DND-41 (cell line): ENCODE data around the gene GNAT1.

Source experiments
- ATAC-seq: fragments of 200-7000 bp; cut with Tn5 transposase; 3 replicates; pipeline ENCODE4 v1.9.1; 2021; ENCODE audit warnings: low read depth; ENCODE audit not compliant: insufficient read depth
- DNase-seq: peaks from one replicate; pipeline ENCODE4 v3.0.0-alpha.2; 2020
- H2AFZ ChIP-seq: 2 replicates; pipeline ENCODE4 v1.6.0; 2012; ENCODE audit warnings: low read depth, low read length
- H3K27ac ChIP-seq: 2 replicates; pipeline ENCODE4 v1.5.1; 2012; ENCODE audit warnings: low read length, inconsistent platforms
- H3K27me3 ChIP-seq: fragments of 200-600 bp; sonication (generic); 2 replicates; pipeline ENCODE4 v1.6.0; 2012; ENCODE audit warnings: low read length, mild to moderate bottlenecking, inconsistent platforms; ENCODE audit not compliant: insufficient read depth, poor library complexity
- H3K36me3 ChIP-seq: 2 replicates; pipeline ENCODE4 v1.5.1; 2012; ENCODE audit warnings: low read length, inconsistent platforms; ENCODE audit not compliant: insufficient read depth
- H3K4me1 ChIP-seq: 2 replicates; pipeline ENCODE4 v1.5.1; 2012; ENCODE audit warnings: mild to moderate bottlenecking, low read length; ENCODE audit not compliant: insufficient read depth
- H3K4me2 ChIP-seq: 2 replicates; pipeline ENCODE4 v1.6.0; 2012; ENCODE audit warnings: mild to moderate bottlenecking, moderate library complexity, low read length, inconsistent platforms; ENCODE audit not compliant: insufficient read depth
- H3K4me3 ChIP-seq, 2 experiments: fragments of 200-600 bp in 1 of 2; shearing (Covaris generic) in 1 of 2; 2 replicates each; pipeline ENCODE4 v1.5.1; 2012 to 2016; ENCODE audit warnings: inconsistent platforms in 2 of 2, low read length in 2 of 2, mild to moderate bottlenecking in 2 of 2, low read depth in 1 of 2, moderate library complexity in 1 of 2
- H3K79me2 ChIP-seq: 2 replicates; pipeline ENCODE4 v1.6.0; 2012; ENCODE audit warnings: low read length, inconsistent platforms; ENCODE audit not compliant: insufficient read depth
- H3K9ac ChIP-seq: 2 replicates; pipeline ENCODE4 v1.6.0; 2012; ENCODE audit warnings: low read depth, mild to moderate bottlenecking, inconsistent platforms, low read length, moderate library complexity
- H3K9me3 ChIP-seq: 2 replicates; pipeline ENCODE4 v1.5.1; 2012; ENCODE audit warnings: low read length, moderate library complexity, mild to moderate bottlenecking, inconsistent platforms; ENCODE audit not compliant: insufficient read depth, severe bottlenecking
- H4K20me1 ChIP-seq: 2 replicates; pipeline ENCODE4 v1.6.0; 2012; ENCODE audit warnings: low read length; ENCODE audit not compliant: insufficient read depth
- EZH2 ChIP-seq: IDR thresholded peaks from 3 replicates; pipeline ENCODE4 v1.6.1; 2012; ENCODE audit warnings: borderline replicate concordance, low read depth, mild to moderate bottlenecking, moderate library complexity, low read length, inconsistent platforms; ENCODE audit not compliant: severe bottlenecking
- TF ChIP-seq, protein P1 (sequence below): IDR thresholded peaks from 2 replicates; pipeline ENCODE4 v1.5.1; 2012; ENCODE audit warnings: borderline replicate concordance, low read length, moderate library complexity, mild to moderate bottlenecking; ENCODE audit not compliant: poor library complexity, severe bottlenecking; ENCODE audit errors: extremely low read depth

The GNAT1 gene

DNA sequence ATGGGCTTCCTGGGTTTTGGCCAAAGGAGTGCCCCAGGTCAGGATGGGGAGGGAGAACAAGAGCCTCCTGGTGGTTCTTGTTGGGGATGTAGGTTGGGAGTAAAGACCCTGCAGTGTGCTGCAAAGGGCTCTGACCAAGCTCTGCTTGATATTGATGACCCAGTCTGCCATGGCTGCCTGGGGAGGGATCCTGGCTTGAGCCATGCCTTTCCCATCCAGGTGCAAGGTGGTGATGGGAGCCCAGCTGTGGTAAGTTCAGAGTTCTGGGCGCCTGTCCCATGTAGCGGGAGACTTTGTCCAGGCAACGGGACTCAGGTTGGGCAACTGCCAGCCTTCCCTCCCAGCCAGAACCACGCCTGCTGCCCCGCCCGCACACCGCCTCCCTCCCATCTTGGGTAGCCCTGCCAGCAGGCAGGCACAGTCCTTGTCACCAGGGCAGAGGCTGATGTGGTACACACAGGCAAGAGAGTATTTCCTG lies 47.2 kb downstream of the GNAT1 start:
- Histone ChIP-seq H3K27me3 (no peaks in the 10 kb centered on the region), H3K4me1 (peaks cover 48% of the 10 kb centered on the region), H2AFZ (no peak overlapping the region), H3K79me2 (peaks cover 80% of the 10 kb centered on the region), H4K20me1 (peaks cover 63% of the 10 kb centered on the region), H3K27ac (peak overlapping the region; percentile 89), H3K36me3 (peaks cover 50% of the 10 kb centered on the region), H3K9me3 (no peaks in the 10 kb centered on the region), H3K4me3 (peak overlapping the region; percentile 66 to 91; a peak in 3 of 4 replicates), H3K9ac (peak overlapping the region; percentile 79), H3K4me2 (peak overlapping the region; percentile 87)
- DNase-seq = no peak
- TF ChIP-seq EZH2 = no peak
- TF ChIP-seq, protein P1, sequence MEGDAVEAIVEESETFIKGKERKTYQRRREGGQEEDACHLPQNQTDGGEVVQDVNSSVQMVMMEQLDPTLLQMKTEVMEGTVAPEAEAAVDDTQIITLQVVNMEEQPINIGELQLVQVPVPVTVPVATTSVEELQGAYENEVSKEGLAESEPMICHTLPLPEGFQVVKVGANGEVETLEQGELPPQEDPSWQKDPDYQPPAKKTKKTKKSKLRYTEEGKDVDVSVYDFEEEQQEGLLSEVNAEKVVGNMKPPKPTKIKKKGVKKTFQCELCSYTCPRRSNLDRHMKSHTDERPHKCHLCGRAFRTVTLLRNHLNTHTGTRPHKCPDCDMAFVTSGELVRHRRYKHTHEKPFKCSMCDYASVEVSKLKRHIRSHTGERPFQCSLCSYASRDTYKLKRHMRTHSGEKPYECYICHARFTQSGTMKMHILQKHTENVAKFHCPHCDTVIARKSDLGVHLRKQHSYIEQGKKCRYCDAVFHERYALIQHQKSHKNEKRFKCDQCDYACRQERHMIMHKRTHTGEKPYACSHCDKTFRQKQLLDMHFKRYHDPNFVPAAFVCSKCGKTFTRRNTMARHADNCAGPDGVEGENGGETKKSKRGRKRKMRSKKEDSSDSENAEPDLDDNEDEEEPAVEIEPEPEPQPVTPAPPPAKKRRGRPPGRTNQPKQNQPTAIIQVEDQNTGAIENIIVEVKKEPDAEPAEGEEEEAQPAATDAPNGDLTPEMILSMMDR = no peak
- no peak for ATAC-seq

DNA sequence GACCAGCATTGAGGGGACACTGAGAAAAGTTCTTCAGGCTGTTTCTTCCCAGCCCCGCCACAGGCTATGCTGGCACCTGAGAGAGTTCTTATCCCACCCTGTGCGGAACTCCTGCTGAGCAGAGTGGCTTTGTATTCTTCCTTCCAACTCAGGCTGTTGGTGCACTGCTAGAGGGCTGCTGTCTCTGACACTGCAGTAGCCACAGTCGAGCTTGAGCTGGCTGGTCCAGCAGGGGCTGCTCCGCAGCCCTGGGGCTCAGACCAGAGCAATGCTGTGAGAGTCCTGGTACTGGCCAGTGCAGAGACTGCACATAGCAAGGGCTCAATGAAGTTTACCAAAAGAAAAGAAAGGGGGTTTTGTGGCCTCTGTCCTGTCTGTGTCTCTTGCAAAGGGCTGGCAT lies 48.2 kb downstream of the GNAT1 start:
- H3K79me2 ChIP-seq = peaks cover 88% of the 10 kb centered on the region
- peak overlapping the region; percentile 15; the same call in 1 of the 2 replicates for H3K27ac ChIP-seq

DNA sequence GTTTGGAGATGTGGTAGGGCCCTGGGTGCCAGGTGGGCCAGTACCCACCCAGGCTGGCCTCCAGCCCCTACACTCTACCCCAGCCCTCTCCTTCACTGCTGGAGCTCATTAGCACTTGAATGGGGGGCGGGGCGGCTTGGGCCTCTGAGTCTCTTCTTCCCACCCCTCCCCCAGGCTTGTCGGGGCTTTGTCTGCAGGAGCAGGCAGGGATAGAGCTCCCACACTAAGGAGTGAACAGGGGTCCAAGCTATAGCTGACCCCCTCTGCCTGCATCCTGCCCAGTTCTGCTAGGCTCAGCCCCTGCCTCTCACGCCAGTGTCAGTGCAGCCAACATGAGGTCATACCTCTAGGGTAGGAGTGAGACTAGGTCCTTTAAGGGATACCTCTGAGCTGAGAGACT lies 49.8 kb downstream of the GNAT1 start:
- Histone ChIP-seq H3K9ac (no peak overlapping the region), H3K27ac (no peak overlapping the region), H4K20me1 (peaks cover 83% of the 10 kb centered on the region), H3K4me2 (no peak overlapping the region), H3K4me3 (no peak overlapping the region), H3K4me1 (peaks cover 56% of the 10 kb centered on the region), H3K27me3 (no peaks in the 10 kb centered on the region), H3K36me3 (peaks cover 61% of the 10 kb centered on the region), H3K79me2 (peaks cover 97% of the 10 kb centered on the region), H2AFZ (no peak overlapping the region), H3K9me3 (no peaks in the 10 kb centered on the region)
- DNase-seq = no peak
- no peak for ATAC-seq
- TF ChIP-seq, protein P1 = no peak
- no peak for TF ChIP-seq EZH2

More for the DNA sequence above, 48.2 kb downstream of the GNAT1 start:
- no peaks in the 10 kb centered on the region for H3K9me3 ChIP-seq
- H4K20me1 ChIP-seq = peaks cover 71% of the 10 kb centered on the region
- H2AFZ ChIP-seq = no peak overlapping the region
- H3K4me2 ChIP-seq = peak overlapping the region; percentile 87
- no peak for ATAC-seq
- H3K36me3 ChIP-seq = peaks cover 57% of the 10 kb centered on the region
- TF ChIP-seq, protein P1 = no peak
- TF ChIP-seq EZH2 = no peak
- peaks cover 52% of the 10 kb centered on the region for H3K4me1 ChIP-seq
- no peak overlapping the region; a peak in 1 of 4 replicates for H3K4me3 ChIP-seq
- no peaks in the 10 kb centered on the region for H3K27me3 ChIP-seq
- H3K9ac ChIP-seq = peak overlapping the region; percentile 79; the same call in 1 of the 2 replicates
- no peak for DNase-seq

DNA sequence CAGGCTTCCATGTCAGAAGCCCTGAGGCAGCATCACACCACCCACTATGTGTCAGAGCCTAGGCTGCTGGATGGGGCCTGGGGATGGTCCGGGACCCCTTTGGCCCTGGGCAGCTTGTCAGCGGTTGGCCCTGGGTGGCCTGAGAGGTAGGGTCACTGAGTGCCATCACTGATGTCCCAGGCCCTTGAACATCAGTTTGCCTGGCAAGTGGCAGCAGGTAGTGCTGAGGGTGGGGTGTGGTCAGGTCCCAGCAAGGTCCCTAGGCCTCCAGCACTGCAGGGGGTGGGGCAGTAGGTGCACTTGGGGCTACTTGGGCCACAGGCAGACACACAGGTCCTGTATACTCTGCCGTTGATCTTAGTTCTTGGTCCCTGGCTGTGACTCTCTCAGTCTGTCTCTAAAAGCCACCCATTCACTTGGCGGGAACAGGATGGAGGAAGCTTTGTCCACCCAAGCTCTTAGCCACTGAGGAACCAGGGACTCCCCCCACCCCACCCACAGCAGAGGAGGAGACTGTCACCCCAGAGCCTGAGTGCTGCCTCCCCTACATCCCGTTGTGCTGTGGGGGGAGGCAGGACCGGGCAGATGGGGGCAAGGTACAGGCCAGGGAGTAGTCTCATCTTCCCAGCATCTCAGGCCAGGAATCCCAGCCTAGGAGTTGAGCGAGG lies 50.4 kb downstream of the GNAT1 start:
- Histone ChIP-seq H3K79me2 (peaks cover 97% of the 10 kb centered on the region), H3K4me2 (no peak overlapping the region), H3K36me3 (peaks cover 64% of the 10 kb centered on the region), H3K9ac (no peak overlapping the region), H3K27me3 (no peaks in the 10 kb centered on the region), H3K4me1 (peaks cover 62% of the 10 kb centered on the region), H3K4me3 (no peak overlapping the region), H3K27ac (no peak overlapping the region), H2AFZ (no peak overlapping the region), H3K9me3 (no peaks in the 10 kb centered on the region), H4K20me1 (peaks cover 82% of the 10 kb centered on the region)
- no peak for ATAC-seq
- TF ChIP-seq, protein P1 = no peak
- no peak for DNase-seq
